Activated CD4-positive, alpha-beta memory T cell treated with anti-CD3 and anti-CD28 coated beads, Interleukin-2, amount 10 ng/mL, durations not matched to agents 7 days and 5 days (primary cell): ENCODE data around the gene MRPL14. TPM values are rescaled to one million over a fixed set of nuclear protein-coding genes. Genes with fewer than 3 reads are reported as not detected.
A peak's percentile ranks its signal among the peaks of the same experiment; 100 is the strongest.

Source experiments
- CTCF ChIA-PET: fragments of 350-600 bp; sonication (Branson Sonifier 250); formaldehyde crosslinking; loops from one replicate; lab custom pipeline; 2021; ENCODE audit warnings: antibody characterized with exemption, inconsistent platforms; lab: Charles Lee
- POLR2A ChIA-PET: fragments of 350-600 bp; sonication (Branson Sonifier 250); formaldehyde crosslinking; loops from one replicate; lab custom pipeline; 2021; ENCODE audit warnings: antibody characterized with exemption; lab: Charles Lee
- DNase-seq: peaks from one replicate; pipeline ENCODE4 v3.0.0-alpha.2; 2020
- H3K27ac Mint-ChIP-seq: one replicate; pipeline ENCODE4 v1.8.0; 2021; ENCODE audit warnings: mild to moderate bottlenecking, mixed read lengths
- H3K27me3 Mint-ChIP-seq: one replicate; pipeline ENCODE4 v1.8.0; 2021; ENCODE audit warnings: mixed read lengths
- H3K36me3 Mint-ChIP-seq: one replicate; pipeline ENCODE4 v1.8.0; 2021; ENCODE audit warnings: low read depth, mixed read lengths
- H3K4me1 Mint-ChIP-seq: one replicate; pipeline ENCODE4 v1.8.0; 2021; ENCODE audit warnings: mixed read lengths
- H3K4me3 Mint-ChIP-seq: one replicate; pipeline ENCODE4 v1.8.0; 2021; ENCODE audit warnings: mild to moderate bottlenecking, mixed read lengths
- H3K9me3 Mint-ChIP-seq: one replicate; pipeline ENCODE4 v1.8.0; 2021; ENCODE audit warnings: mixed read lengths
- total RNA-seq, 2 experiments: library from RNA; stranded (reverse); gene quantifications; one replicate each; pipeline ENCODE4 v1.2.3, GENCODE V29; 2021

Gene MRPL14
- total RNA-seq, 2 experiments from 2014 or later, result 36.0 to 39.0 TPM

DNA sequence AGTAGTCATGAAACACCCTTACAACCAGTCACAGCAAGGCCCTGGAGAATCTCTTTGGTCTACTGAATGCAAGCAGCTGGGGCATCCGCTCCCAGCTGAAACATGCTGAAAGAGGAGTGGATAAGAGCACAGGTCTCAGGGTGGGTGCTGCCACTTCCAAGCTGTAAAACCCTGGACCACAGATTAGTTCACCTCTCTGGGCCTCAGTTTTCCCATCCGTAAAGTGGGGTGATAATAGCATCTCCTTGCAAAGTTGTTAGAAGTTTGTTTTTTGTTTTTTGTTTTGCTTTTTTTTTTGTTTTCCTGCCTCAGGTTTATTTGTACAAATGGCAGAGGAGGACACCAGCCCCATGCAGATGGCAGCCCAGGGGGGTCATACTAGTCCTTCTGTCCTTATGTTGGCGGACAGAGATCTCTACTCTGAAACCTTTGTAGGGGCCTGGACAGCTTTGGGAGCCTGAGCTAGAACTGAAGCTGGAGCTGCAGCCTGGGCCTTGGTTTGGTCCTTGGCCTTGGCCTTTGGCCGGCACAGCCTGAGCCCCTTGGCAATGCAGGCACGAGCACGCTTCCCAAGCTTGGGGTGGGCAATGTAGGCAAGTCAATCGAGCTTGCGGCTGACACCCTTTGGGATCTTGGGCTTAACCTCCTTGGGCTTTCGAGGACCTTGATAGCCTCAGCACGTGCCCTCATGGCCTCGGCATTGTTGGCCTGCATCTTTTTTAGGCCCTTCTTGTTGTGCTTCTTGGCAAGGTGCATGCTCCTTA is 38.2 kb downstream of the MRPL14 start:
- no peak for DNase-seq
- ChIA-PET CTCF (interaction anchor here (1.3 to 3.2 kb wide), 2 partner anchors 8 to 14 kb away, joined by 3 to 7 read pairs; no protein-coding TSS in a partner anchor), POLR2A (no interaction called here)
- no peak overlapping the region for H3K27ac Mint-ChIP-seq
- no peaks in the 10 kb centered on the region for H3K9me3 Mint-ChIP-seq
- H3K4me1 Mint-ChIP-seq, result no peaks in the 10 kb centered on the region
- no peaks in the 10 kb centered on the region for H3K27me3 Mint-ChIP-seq
- no peak overlapping the region for H3K4me3 Mint-ChIP-seq
- H3K36me3 Mint-ChIP-seq, result no peaks in the 10 kb centered on the region

DNA sequence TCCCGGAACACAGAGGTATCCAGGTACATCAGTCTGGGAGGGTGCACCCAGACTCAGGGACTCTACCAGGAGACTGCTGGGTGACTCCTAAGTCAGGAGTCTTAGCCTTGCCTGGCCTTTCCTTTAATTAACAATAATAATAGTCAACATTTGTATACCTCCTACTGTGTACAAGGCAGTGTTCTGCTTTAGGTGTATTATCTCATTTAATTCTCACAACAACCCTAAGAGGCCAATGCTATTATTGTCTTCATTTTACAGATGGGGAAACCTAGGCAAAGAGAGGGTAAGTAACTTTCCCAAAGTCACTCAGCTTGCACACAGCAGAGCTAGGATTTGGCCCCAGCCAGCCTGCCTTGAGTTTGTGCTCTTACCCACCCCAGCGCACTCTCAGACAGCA is 39.6 kb downstream of the MRPL14 start:
- DNase-seq, result no peak
- Mint-ChIP-seq H3K27ac (no peak overlapping the region), H3K9me3 (no peaks in the 10 kb centered on the region), H3K4me1 (no peaks in the 10 kb centered on the region), H3K4me3 (no peak overlapping the region), H3K36me3 (no peaks in the 10 kb centered on the region), H3K27me3 (no peaks in the 10 kb centered on the region)
- ChIA-PET POLR2A (no interaction called here), CTCF (interaction anchor here (3.2 kb wide), 1 partner anchor 9 kb away, joined by 7 read pairs; no protein-coding TSS in a partner anchor)

DNA sequence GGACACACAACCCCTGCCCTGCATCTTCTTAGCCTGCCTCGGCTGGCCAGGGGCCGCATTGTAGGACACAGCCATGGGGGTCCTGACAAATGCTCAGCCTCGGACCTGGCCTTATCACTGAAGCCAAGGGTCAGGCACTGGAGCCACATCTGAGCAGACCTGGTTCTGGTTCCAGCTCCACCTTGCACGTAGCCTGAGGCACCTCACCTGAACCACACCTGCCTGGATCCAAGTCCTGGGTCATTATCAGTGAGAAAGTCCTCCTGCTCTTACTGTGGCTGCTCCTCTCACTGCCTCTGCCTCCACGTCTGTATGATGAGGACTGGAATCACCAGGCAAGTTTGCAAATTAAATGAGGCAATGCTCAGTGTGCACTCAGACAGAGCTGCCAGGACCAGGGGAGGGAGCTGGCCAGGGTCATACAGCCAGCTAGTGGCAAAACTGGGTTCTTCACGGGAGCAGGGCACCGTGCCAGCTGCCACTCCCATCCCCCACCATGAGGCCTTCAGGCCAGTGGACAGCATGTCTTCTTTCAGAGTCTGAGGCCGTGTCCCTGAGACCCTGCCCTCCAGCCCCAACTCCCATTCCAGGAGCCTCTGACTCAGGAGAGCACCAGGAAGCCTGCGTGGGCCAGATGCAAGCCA is 40.2 kb downstream of the MRPL14 start:
- no peaks in the 10 kb centered on the region for H3K9me3 Mint-ChIP-seq
- CTCF ChIA-PET, result interaction anchor here (2.0 to 3.2 kb wide), 2 partner anchors 10 to 12 kb away, joined by 6 to 7 read pairs; no protein-coding TSS in a partner anchor
- no peaks in the 10 kb centered on the region for H3K4me1 Mint-ChIP-seq
- no peak for DNase-seq
- H3K36me3 Mint-ChIP-seq, result no peaks in the 10 kb centered on the region
- H3K4me3 Mint-ChIP-seq, result no peak overlapping the region
- no peaks in the 10 kb centered on the region for H3K27me3 Mint-ChIP-seq
- POLR2A ChIA-PET, result no interaction called here
- H3K27ac Mint-ChIP-seq, result no peak overlapping the region

DNA sequence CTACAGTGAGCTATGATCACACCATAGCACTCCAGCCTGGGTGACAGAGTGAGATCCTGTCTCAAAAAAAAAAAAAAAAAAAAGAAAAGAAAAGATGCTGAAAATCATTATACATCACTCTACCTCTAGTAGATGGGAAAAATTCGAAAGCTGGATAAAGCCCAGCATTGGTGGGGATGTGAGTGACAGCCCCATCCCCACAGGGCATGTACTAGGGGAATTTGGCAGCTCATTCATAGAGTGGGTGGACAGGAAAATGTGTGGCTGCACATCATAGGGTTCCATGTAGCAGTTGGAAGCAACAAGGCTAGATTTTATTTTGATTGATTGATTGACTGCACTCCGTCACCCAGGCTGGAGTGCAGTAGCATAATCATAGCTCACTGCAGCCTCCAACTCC is 42.0 kb downstream of the MRPL14 start:
- DNase-seq, result no peak
- no peaks in the 10 kb centered on the region for H3K36me3 Mint-ChIP-seq
- no peak overlapping the region for H3K4me3 Mint-ChIP-seq
- no peak overlapping the region for H3K27ac Mint-ChIP-seq
- no peaks in the 10 kb centered on the region for H3K9me3 Mint-ChIP-seq
- H3K4me1 Mint-ChIP-seq, result peaks cover 4% of the 10 kb centered on the region
- POLR2A ChIA-PET, result interaction anchor here (1.0 kb wide), 1 partner anchor 327 kb away, joined by 3 read pairs; no protein-coding TSS in a partner anchor
- CTCF ChIA-PET, result interaction anchor here (0.6 to 2.0 kb wide), 3 partner anchors 8 to 373 kb away, joined by 3 to 6 read pairs (median 3); no protein-coding TSS in a partner anchor
- no peaks in the 10 kb centered on the region for H3K27me3 Mint-ChIP-seq

DNA sequence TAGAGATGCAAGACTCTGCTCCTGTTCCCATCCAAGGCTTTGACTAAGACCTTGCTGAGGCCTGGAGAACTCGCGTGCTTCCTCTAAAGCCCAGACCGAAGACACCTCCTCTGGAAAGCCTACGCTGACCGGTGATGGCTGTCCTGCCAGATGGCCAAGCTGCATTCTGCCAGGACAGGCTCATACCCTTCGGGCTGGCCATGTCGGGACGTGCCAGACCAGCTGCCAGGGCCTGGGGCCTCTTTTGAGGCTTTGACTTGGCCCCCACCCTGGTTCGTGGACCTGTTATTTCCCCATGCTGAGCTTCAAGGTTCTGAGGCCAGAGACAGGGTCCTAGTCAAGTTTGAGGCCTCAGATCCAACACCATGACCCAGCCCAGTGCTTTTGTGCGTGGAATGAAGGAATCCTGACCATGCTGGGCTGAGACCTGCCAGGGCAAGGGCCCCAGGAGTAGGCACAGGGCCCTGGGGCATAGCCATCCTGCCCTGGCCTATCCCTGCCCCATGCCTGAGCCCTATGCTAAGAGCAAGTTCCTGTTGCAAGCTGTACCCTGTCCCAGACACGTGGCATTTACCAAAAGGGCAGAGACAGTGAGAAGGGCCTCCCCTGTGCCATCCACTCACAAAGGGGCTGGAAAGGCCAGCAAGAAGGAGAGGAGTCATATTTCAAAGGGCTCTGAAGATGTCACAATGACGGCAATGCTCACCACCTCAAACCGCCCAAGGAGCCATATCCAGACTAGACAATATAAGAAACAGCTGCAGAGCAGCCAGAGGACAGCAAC is 42.8 kb downstream of the MRPL14 start:
- Mint-ChIP-seq H3K27ac (no peak overlapping the region), H3K36me3 (no peaks in the 10 kb centered on the region), H3K9me3 (no peaks in the 10 kb centered on the region), H3K27me3 (no peaks in the 10 kb centered on the region), H3K4me3 (no peak overlapping the region), H3K4me1 (peaks cover 5% of the 10 kb centered on the region)
- CTCF ChIA-PET, result interaction anchor here (0.6 kb wide), 2 partner anchors 9 to 372 kb away, joined by 3 read pairs; no protein-coding TSS in a partner anchor
- no peak for DNase-seq
- POLR2A ChIA-PET, result interaction anchor here (1.0 kb wide), 1 partner anchor 327 kb away, joined by 3 read pairs; no protein-coding TSS in a partner anchor

DNA sequence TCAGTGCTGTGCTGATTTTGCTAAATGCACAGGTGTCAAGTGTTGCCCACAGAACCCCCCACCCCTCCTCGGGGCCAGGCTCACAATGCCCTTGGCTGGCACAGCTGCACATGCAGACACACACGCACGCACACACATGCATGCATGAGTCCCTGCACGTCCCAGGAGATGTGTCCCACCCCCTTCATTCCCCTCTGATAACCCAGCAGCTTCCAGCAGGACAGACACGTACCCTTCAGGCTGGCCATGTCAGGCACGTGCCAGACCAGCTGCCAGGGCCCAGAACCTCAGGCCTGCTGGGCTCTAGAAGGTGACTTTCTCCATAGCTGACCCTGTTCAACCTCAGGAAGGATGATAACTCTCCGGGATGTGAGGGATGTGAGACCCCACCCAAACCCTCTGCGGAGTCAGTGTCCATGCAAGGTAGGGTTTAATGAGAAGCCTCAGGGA is 44.4 kb downstream of the MRPL14 start:
- ChIA-PET CTCF (no interaction called here), POLR2A (interaction anchor here (1.0 kb wide), 1 partner anchor 308 kb away, joined by 3 read pairs; no protein-coding TSS in a partner anchor)
- Mint-ChIP-seq H3K4me3 (no peak overlapping the region), H3K27me3 (peaks cover 6% of the 10 kb centered on the region), H3K9me3 (no peaks in the 10 kb centered on the region), H3K4me1 (peaks cover 5% of the 10 kb centered on the region), H3K27ac (no peak overlapping the region), H3K36me3 (no peaks in the 10 kb centered on the region)
- no peak for DNase-seq

DNA sequence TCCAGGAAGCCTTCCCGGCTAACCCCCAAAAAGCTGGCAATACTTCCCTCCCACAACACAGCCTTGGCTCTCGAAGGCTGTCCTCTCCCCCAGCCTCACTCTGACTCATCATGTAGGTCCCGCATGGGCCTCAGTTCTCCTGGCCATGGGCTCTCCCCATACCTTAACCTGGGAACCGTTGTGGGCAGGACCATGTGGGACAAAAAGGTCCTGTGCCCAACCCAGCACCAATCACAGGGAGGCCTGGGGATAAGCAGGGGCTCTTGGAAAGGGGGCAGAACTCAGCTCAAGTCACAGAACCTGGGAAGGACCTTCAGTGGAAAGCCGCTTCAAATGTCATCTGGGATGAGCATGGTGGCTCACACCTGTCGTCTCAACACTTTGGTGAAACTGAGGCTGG is 45.5 kb downstream of the MRPL14 start:
- H3K4me3 Mint-ChIP-seq, result no peak overlapping the region
- H3K27me3 Mint-ChIP-seq, result peaks cover 9% of the 10 kb centered on the region
- CTCF ChIA-PET, result interaction anchor here (4.4 kb wide), 1 partner anchor 307 kb away, joined by 49 read pairs; no protein-coding TSS in a partner anchor
- H3K27ac Mint-ChIP-seq, result no peak overlapping the region
- no peak for DNase-seq
- H3K36me3 Mint-ChIP-seq, result no peaks in the 10 kb centered on the region
- POLR2A ChIA-PET, result interaction anchor here (1.3 kb wide), 1 partner anchor 312 kb away, joined by 3 read pairs; the partner anchor contains the start of gene VEGFA
- no peaks in the 10 kb centered on the region for H3K9me3 Mint-ChIP-seq
- H3K4me1 Mint-ChIP-seq, result peaks cover 5% of the 10 kb centered on the region

DNA sequence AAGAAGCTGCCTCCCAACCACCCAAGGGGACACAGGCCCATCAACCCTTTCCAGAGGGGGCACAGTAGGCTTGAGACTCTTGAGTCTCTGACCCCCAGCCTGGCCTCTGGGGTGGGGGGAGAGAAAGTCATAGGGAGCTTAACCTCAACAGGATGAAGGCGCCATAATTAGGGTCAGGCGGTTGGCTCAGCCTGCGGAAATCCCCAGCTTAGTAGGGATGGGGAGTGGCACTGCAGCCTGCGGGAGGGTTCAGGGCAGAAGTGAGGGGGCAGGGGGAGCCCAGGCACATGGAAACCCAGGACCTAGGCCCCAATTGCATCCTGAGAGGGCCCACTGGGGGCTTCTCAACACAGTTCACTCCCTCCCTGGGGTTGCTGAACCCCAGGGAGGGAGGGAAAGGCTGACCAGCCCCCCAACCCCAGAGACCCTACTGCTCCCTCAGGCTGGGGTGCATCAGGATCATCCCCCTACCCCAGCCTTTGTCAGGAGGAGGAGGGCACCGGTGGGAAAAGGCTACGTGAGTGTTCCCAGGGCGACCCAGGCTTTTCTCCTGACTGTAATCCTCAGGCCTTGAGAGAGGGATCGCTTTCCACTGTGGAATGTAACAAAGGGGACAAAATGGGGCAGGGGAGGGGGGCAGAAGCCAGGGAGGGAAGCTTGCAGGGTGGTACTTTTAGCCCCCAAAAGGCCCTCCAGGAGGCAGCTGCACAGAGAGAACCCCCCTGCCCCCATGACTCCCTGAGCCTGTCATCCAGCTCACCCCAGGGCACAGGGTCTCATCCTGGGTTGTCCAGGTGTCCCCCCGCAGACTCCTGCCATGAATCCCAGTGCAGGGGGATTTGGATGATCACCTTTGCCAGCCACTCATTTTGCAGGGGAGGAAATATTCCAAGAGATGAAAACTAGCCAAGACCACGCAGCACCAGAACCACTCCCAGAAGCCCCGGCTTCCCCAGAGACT is 46.4 kb downstream of the MRPL14 start:
- no peaks in the 10 kb centered on the region for H3K9me3 Mint-ChIP-seq
- no peaks in the 10 kb centered on the region for H3K36me3 Mint-ChIP-seq
- H3K27ac Mint-ChIP-seq, result no peak overlapping the region
- CTCF ChIA-PET, result interaction anchor here (2.3 to 4.4 kb wide), 3 partner anchors 306 to 316 kb away, joined by 9 to 69 read pairs (median 49); partner anchors contain the start of gene VEGFA
- no peak overlapping the region for H3K4me3 Mint-ChIP-seq
- H3K27me3 Mint-ChIP-seq, result peaks cover 11% of the 10 kb centered on the region
- DNase-seq, result no peak
- peaks cover 5% of the 10 kb centered on the region for H3K4me1 Mint-ChIP-seq
- POLR2A ChIA-PET, result interaction anchor here (1.0 to 1.3 kb wide), 3 partner anchors 311 to 356 kb away, joined by 3 to 5 read pairs (median 3); partner anchors contain the start of gene VEGFA

DNA sequence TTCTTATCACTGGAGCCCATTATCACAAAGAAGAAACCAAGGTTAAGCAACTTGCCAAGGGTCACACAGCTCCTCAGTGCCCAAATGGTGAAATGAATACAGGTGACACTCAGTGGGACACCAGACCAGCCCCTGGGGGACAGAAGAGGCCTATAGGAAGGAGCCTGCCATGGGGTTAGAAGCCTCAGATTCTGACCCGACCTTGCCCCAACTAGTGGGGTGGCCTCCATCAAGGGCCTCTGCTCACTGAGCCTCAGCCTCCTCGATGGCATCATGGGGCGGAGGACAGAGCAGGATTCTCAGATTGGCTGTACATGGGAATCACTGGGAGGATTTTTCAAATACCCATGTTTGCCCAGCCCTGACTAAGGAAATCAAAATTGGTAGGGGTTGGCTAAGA is 47.6 kb downstream of the MRPL14 start:
- H3K4me3 Mint-ChIP-seq, result no peak overlapping the region
- no peak overlapping the region for H3K27ac Mint-ChIP-seq
- H3K9me3 Mint-ChIP-seq, result no peaks in the 10 kb centered on the region
- H3K36me3 Mint-ChIP-seq, result no peaks in the 10 kb centered on the region
- H3K27me3 Mint-ChIP-seq, result peaks cover 11% of the 10 kb centered on the region
- ChIA-PET POLR2A (interaction anchor here (1.0 to 2.7 kb wide), 5 partner anchors 306 to 412 kb away, joined by 3 to 10 read pairs (median 4); partner anchors contain the start of gene VEGFA), CTCF (interaction anchor here (0.8 to 4.4 kb wide), 22 partner anchors 11 to 471 kb away, joined by 3 to 69 read pairs (median 4); partner anchors contain the start of genes MRPS18A and VEGFA)
- no peak for DNase-seq
- peaks cover 5% of the 10 kb centered on the region for H3K4me1 Mint-ChIP-seq

DNA sequence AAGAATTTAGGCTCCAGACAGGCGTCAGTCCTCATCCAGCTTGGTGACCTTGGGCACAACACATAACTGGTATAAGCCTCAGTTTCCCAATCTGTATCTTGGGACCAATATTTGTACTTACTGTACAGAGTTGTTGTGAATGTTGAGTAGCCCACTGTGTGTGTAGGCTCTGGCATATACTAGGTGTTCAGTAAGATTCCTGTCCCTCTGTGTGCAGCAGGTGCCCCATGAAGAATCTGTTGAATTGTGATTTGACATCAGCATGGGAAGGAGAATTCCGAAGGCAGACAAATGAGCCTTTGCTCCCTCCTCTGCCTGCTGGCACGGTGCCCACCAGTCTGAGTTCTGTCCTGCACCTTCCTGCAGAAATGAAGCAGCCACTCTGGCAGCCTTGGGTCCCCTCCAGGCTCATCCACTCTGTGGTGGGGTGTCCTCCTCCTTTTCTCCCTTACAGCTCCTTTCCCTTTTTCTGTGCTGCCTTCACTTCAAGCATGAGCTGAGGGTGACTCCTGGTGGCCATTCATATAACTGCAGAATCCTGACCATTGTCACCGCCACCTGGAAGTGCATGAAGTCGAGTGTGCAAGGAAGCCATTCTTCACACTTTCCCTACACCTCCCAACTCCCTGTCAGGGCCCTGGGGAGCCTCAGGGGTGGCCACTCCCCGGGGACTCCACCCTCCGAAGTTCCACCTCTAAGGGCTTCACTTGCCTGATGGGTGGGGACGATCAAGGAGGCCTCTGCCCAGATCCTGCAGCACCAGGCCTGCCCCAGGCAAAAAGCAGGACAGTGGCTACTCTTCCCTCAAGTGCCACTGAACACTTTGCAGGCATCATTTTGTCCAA is 48.2 kb downstream of the MRPL14 start:
- H3K9me3 Mint-ChIP-seq, result no peaks in the 10 kb centered on the region

More for the DNA sequence above, 48.2 kb downstream of the MRPL14 start:
- H3K36me3 Mint-ChIP-seq, result no peaks in the 10 kb centered on the region
- H3K27me3 Mint-ChIP-seq, result peaks cover 11% of the 10 kb centered on the region
- CTCF ChIA-PET, result interaction anchor here (0.6 to 4.4 kb wide), 33 partner anchors 11 to 471 kb away, joined by 3 to 69 read pairs (median 4); partner anchors contain the start of genes MRPS18A and VEGFA
- POLR2A ChIA-PET, result interaction anchor here (1.0 to 2.7 kb wide), 5 partner anchors 306 to 412 kb away, joined by 3 to 10 read pairs (median 4); partner anchors contain the start of gene VEGFA
- peaks cover 12% of the 10 kb centered on the region for H3K4me1 Mint-ChIP-seq
- H3K4me3 Mint-ChIP-seq, result no peak overlapping the region
- H3K27ac Mint-ChIP-seq, result no peak overlapping the region
- peak; percentile 77 for DNase-seq
